Measurements from ENCODE around the gene TET3.

DNA sequence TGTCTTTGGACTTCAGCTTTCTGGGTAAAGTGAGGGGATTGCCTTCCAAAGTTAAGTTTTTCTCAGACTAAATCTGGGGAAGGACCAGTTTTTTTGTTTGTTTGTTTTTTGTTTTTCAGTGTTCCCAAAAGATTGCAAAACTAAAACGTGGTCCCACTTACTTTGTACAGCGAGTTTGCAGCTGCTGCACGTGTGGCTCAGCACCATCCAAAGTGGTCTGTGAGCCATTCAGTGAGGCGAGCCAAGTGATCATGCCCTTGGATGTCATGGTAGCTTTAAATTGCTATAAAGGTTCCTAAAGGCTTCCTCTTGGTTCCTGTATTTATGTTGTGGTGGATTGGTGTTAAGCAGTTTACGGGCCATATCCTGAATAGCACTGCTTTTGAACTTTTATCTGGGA, 23.0 kb downstream of the TET3 start:
- no peak for TF ChIP-seq GABPA (IDR thresholded peaks at IDR 0.05; ENCODE audit: low read depth)
- TF ChIP-seq, protein P1, sequence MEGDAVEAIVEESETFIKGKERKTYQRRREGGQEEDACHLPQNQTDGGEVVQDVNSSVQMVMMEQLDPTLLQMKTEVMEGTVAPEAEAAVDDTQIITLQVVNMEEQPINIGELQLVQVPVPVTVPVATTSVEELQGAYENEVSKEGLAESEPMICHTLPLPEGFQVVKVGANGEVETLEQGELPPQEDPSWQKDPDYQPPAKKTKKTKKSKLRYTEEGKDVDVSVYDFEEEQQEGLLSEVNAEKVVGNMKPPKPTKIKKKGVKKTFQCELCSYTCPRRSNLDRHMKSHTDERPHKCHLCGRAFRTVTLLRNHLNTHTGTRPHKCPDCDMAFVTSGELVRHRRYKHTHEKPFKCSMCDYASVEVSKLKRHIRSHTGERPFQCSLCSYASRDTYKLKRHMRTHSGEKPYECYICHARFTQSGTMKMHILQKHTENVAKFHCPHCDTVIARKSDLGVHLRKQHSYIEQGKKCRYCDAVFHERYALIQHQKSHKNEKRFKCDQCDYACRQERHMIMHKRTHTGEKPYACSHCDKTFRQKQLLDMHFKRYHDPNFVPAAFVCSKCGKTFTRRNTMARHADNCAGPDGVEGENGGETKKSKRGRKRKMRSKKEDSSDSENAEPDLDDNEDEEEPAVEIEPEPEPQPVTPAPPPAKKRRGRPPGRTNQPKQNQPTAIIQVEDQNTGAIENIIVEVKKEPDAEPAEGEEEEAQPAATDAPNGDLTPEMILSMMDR (IDR thresholded peaks at IDR 0.05): no peak
- TF ChIP-seq, protein P2, sequence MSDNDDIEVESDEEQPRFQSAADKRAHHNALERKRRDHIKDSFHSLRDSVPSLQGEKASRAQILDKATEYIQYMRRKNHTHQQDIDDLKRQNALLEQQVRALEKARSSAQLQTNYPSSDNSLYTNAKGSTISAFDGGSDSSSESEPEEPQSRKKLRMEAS (IDR thresholded peaks at IDR 0.05; ENCODE audit: low read depth): no peak
